Measurements from ENCODE around the gene TAF13.

- TF ChIP-seq, protein P1, sequence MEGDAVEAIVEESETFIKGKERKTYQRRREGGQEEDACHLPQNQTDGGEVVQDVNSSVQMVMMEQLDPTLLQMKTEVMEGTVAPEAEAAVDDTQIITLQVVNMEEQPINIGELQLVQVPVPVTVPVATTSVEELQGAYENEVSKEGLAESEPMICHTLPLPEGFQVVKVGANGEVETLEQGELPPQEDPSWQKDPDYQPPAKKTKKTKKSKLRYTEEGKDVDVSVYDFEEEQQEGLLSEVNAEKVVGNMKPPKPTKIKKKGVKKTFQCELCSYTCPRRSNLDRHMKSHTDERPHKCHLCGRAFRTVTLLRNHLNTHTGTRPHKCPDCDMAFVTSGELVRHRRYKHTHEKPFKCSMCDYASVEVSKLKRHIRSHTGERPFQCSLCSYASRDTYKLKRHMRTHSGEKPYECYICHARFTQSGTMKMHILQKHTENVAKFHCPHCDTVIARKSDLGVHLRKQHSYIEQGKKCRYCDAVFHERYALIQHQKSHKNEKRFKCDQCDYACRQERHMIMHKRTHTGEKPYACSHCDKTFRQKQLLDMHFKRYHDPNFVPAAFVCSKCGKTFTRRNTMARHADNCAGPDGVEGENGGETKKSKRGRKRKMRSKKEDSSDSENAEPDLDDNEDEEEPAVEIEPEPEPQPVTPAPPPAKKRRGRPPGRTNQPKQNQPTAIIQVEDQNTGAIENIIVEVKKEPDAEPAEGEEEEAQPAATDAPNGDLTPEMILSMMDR (conservative IDR thresholded peaks at IDR 0.05; ENCODE audit: low read depth, low read length): no peak
- TF ChIP-seq EZH2 (IDR thresholded peaks at IDR 0.05; ENCODE audit: borderline replicate concordance, low read depth, low read length, poor library complexity, severe bottlenecking): no peak
These were observed 7.9 kb downstream of the TAF13 start for GRCh38 chr1:109067883-109068282.
